ENCODE results near the gene SPAG17.

The SPAG17 gene

DNA sequence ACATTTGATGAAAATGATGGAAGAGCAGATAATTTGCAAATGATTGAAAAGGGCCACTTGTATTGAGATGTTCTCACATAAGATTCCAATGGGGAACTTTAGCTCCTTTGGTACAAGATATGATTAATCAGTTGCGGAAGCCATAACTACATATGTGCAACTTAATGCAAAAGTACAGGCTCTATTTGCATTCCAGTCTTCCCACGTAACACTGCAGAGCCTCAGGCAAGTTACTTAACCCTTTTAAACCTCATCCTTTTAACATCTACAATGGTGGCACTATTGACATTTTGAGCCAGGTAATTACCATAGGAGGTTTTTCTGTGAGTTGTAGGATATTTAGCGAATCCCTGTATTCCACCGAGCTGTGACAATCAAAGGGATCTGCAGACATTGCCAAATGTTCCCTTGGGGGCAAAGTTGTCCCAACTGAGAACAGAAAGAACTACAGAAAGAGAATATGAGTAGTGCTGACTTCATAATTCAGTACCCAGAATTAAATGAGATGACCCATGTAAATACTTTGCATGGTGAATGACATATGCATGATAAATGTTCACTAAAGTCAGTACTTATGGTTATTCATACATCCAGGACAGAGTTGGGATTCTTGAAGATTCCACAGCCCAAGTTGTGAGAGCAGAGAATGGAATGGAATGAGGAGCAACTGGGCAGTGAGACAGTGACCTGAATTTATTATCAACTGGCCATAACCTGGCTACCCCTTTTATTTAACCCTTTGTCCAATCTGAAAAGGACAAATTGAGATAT is 62.6 kb downstream of the SPAG17 start:
- DNase-seq (ENCODE audit: low read depth in 2 of 2, low spot score in 1 of 2), result no peak

DNA sequence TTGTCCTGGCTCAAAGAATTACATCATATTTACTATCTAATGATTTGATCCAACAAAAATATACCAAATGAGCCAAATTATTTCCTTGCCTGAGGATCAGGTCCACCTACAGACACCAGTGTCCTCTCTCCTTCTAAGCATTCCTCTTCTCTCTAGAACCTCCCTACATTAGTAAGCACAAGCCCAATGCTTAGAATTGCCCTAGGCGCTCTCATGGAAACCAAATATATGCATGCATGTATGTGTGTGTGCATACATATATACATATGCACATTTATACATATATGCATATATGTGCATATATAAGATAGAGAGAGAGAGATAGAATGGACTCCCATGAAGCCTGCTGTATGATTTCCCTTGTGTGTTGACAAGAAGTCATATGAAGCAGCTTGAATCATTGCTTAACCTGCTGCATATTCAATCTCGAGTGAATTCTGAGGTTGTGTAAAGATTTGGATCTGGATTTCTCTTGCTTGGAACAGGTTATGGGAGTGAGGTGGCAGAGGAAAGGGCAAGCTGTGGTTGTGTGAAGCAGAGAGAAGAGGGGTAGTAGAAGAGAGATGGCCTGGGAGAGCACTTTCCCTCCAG is 66.1 kb downstream of the SPAG17 start:
- DNase-seq (ENCODE audit: low read depth in 2 of 2, low spot score in 1 of 2), result no peak

DNA sequence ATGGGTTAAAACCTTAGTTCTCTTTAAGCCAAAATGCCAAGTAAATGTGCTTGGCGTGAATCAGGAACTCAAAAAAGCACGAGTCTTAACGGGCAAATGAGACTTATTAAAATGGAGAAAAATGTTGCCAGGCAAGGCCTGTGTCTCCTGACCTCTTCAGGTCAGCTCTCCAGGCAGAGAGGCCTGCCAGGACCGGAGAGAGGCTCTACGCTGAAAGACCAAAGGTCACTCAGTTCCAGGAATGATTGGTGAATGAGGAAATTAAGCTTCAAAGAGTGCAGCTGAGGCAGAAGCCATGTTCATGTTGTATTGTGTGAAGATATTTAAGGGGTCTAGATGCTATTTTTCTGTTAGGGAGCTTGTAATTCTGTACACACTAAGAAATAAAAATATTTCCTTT is 66.6 kb downstream of the SPAG17 start:
- no peak for DNase-seq (ENCODE audit: low read depth in 2 of 2, low spot score in 1 of 2)

DNA sequence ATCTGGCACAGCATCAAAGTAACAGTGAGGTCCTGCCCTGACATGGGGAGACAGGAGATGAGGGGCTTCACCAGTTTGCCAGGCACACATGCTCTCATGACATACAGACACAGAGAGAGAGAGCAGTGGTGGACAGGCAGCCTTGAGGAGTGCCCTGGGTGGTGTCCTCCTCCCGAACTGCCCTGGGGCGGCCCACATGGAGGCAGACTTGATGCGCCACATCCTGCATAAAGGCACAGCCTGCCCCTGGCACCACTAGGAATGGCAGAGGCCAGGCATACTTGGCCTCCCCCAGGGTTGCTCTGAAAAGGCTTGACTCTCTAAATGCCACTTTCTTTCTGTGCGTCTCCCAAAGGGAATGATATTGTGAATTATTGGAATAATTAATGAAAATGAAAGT is 67.5 kb downstream of the SPAG17 start:
- no peak for DNase-seq (ENCODE audit: low read depth in 2 of 2, low spot score in 1 of 2)

DNA sequence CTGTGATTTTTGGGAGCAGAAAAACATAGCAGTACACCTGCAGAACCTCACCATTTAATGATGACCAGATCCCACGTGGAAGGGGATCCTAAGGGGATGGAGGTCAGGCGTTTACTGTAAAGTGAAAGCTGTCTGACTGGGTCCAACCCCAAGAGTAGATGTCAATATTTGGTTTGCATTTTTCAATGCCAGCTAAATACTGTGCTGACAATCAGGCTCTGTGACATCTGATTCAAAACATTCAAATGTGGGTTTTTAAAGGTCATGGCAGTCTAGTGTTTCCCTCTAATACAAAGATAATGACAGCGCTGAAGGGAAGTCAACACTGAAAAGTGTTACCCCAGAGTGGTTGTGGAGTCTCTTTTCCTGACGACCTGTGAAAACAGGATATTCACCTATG is 68.1 kb downstream of the SPAG17 start:
- DNase-seq (ENCODE audit: low read depth in 2 of 2, low spot score in 1 of 2), result no peak

DNA sequence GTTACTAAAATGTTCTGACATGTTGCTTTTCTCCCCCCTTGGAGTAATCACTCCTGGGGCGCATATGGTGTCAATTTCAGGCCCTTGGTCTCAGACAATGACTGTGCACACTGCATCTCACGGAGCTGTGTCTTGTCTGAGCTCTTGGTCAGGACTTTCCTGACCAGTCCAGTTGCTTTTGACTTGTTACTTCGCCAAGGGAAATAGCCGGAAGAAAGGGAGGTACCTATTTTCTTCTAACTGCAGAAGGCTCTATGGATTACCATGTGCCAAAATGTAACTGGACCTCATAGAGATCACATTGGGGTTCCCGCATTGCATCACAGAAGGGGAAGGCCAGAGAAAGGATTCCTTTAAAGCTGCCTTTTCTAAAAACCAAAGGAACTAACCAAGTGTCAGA is 68.6 kb downstream of the SPAG17 start:
- no peak for DNase-seq (ENCODE audit: low read depth in 2 of 2, low spot score in 1 of 2)

DNA sequence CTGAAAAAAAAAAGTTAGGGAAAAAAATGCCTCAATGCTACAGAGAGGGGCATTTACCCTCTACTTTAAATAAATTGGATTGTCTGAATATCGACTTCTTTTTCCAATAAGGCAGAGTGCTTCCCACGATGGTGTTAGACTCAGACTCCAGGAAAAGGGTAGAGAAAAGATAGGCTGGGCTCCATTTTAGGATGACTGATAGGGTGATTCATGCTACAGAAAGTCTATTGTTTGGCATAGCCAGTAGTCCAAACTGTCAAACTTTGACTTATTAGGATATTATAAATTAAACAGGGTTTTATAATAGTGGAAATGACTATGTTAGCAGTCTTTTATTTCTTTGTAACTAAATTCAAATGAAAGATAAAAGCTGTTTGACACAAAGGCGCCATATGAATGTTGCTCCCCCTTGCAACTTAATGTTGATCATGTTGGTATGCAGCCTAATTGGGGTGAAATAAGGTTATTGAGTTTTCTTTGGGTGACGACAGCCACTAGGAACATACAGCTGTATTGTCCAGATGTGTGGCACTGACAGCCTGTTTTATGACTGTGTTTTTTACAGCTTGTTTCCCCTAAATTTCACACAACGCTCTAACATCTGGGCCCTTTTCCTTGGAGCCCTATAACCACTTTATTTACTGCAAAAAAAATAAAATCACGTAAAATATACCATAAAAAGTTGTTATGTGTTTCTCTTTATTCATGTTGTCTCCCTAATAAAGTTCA is 69.3 kb downstream of the SPAG17 start:
- DNase-seq (ENCODE audit: low read depth in 2 of 2, low spot score in 1 of 2), result no peak

DNA sequence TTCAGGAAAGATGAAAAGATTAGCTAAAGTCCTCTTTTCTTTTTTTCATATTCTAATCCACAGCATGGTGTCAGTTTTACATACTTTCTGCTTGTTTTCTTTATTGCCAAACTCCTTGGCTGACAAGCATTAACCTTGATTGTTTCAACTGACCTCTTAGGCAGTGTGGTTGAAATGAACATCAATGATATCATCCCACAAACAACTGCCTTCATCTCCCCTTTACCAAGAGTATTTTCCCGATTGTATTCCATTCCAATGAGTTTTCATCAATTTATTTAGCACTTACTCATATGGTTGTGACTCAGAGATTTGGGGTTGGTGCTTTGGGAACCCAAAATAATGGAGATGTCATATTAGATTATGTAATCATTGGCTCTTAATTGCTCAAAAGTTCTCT is 71.8 kb downstream of the SPAG17 start:
- no peak for DNase-seq (ENCODE audit: low read depth in 2 of 2, low spot score in 1 of 2)

DNA sequence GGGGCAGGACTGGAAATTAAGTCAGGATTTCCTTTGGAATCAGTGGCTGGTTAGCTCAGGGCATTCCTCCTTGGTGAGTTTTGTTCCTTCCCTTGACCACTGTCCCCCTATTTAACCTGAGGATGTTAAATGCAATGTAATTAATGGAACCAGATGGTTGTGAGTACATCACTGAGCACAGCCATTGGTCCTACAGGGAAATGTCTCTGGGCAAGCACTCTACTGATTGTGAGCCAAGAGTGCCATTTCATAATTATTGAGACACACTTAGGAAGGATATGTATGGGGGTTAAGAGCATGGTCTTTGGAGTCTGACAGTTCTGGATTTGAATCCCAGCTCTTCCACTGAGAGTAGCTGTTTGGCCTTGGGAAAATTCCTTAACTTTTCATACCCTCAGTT is 74.4 kb downstream of the SPAG17 start:
- DNase-seq (ENCODE audit: low read depth in 2 of 2, low spot score in 1 of 2), result no peak

DNA sequence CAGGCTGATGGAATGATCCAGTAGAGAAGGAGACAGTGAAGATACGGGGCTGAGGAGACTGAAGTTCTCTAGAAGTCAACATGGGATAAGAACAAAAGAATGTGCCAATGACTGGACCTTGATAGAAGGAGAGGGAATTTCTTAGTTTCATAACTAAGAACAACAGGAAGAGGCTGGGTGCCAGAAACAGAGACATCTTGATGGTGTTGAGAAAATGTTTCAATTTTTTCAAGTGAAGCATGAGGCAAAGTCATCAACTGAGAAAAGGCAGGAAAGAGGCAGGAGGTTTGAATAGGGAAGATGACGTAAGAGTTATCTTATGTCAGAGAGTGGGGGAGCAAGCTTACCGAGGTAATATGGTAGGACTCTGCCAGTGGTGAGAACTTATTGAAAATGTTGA is 80.1 kb downstream of the SPAG17 start:
- no peak for DNase-seq (ENCODE audit: low read depth in 2 of 2, low spot score in 1 of 2)

DNA sequence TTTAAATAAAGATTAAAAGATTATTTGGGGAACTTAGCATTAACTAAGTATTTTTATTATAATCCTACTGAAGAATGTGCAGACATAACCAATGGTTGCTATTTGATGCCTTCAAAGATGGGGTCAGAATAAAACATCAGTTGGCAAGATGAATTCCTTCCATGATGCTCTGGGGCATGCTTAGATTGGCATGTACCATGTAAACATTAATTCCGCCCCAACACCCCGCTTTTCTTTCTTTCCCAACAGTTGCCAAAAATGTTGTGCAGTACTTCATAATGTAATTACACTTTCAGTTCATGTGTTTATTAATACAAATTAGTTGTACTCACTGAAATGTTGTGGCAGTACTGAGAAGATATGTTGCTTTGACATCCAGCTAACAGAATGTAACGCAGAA is 82.6 kb downstream of the SPAG17 start:
- no peak for DNase-seq (ENCODE audit: low read depth in 2 of 2, low spot score in 1 of 2)

DNA sequence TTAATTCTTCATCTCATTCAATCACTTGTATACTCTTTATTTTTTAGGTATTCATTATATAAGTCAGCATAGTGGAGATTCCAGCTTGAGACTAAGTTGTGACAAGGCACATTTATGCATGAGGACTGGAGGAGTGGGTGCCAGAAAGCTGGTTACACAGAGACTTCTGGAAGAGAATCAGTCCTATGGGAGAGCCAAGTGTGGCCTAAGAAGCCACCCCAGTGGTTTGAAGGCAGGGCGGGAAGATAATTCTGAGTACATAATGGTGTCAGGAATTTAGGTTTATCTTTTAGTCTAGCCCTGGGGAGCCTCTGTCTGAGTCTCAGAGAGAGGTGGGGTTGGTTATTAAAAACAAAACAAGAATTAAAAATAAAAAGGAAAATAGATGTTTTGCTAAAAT is 83.0 kb downstream of the SPAG17 start:
- DNase-seq (ENCODE audit: low read depth in 2 of 2, low spot score in 1 of 2), result no peak

DNA sequence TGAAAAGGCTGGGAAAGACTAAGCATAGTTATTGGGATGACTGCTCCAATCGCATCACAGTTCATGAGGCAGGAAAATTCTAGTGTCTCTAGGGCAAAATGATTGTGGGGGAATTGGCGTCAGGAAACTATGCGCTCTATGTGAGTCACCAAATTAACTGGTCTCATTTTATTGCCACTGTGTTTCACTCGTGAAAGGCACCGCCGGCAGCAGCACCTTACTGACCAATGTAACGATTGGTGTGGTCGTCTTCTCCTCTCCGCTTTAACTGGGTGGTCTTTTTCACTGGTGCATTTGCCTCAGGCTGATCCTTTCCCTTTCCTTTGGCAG is 83.5 kb downstream of the SPAG17 start:
- no peak for DNase-seq (ENCODE audit: low read depth in 2 of 2, low spot score in 1 of 2)

DNA sequence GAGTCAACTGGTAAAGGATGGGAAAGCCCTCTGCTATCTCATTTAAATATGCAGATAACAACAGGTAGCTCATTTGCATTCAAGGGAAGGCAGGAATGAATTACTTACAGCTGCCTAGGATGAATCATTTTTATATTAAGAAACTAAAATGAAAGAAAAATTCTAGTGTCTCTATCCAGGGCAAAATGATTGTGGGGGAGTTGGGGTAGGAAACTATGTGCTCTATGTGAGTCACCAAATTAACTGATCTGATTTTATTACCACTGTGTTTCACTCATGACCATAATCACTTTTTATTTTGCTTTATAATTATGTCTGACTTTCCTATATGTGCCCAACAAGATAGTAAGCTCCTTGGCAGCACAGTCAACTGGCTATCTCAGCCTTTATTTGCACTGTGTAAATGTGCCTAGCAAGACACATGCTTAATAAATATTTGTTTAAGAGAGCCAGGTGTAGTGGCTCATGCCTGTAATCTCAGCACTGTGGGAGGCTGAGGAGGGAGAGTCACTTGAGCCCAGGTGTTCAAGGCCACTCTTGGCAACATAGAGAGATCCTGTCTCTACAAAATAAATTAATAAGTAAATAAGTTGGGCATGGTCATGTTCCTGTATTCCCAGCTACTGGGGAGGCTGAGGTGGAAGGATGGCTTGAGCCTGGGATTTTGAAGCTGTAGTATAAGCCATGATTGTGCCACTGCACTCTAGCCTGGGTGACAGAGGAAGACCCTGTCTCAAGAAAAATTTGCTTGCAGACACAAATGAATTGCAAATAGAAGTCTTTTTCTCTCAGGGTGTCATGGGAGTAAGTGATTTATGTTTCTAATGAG is 84.1 kb downstream of the SPAG17 start:
- DNase-seq (ENCODE audit: low read depth in 2 of 2, low spot score in 1 of 2), result no peak

DNA sequence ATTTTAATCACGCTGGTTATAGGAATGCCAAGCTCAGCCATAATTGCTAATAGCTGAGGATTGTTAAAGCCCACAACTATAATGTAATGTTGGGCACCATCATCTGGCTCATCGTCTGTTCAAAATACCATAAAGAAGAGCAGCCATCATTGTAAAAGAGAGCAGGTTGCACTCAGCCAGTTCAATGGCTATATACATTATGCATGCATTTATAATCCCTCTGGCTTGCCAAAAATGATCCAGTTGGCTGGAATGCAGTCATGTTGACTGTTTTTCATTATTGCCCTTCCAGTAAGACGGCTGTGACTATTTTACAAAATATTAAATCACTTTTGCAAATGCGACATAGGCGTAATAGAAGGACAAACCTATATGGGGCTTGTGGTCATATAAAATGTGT is 85.3 kb downstream of the SPAG17 start:
- no peak for DNase-seq (ENCODE audit: low read depth in 2 of 2, low spot score in 1 of 2)

DNA sequence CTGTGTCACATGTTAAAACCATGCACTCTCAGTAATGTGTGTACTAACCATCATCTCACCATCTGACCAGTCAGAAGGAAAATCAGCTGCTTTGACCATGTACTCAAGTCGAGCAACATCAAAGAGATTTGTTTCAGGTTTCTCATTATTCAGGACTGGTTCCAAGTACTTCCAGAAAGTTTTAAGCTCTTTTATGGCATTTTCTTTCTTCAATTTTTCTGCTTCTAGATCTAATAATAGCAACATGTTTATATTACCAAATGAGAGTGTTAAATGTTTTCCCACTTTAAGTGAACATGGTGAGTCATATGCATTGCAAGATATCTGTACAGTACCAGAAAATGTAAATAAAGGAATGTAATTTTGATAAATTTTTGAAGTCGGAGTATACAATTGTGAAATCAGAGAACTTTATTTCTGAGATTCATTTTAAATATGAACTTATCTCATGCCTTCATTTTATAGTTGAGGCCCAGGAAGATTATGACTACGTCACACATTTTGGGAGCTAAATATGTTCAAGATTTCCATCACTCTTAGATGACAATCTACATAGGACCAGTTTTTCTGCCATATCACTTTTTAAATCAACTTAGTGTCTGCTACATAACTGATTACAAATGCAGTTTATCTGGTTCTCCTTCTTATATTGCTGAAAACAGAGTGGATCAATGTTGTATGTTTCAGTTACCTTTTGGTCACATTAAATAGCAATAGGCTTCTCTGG is 87.2 kb downstream of the SPAG17 start:
- no peak for DNase-seq (ENCODE audit: low read depth in 2 of 2, low spot score in 1 of 2)

DNA sequence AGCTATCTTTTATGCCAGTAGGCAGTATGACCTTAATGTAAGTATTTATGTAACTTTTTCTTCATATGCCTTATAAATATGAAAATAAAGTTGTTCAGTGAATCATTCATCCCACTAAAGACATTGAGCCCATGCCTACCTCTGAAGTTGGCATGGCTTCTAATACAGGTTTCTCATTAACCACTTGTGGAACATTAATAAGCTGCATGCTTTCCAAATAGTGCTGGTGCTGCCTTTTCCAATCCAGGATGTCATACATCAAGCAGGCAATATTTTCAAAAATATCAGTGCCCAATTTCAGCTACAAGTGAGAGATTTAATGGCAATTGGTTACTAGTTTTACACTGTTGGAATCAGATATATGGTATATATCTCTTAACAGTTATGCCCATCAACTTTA is 92.0 kb downstream of the SPAG17 start:
- no peak for DNase-seq (ENCODE audit: low read depth in 2 of 2, low spot score in 1 of 2)

DNA sequence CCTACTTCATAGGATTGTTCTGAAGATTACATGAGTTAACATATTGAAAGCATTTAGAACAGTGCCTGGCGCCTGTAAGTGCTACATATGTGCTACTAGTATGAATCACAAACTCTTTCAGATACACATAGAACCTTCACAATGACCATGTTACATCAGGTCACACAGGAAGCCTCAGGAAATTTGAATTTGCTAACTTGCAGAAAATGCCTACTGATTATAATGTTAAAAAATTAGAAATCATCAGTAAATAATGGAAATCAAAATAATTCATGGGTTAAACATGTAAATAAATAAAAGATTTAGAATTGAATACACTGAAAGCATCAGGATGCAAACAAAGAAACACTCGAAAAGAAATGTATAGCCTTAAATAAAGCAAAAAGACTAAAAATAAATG is 94.9 kb downstream of the SPAG17 start:
- no peak for DNase-seq (ENCODE audit: low read depth in 2 of 2, low spot score in 1 of 2)

DNA sequence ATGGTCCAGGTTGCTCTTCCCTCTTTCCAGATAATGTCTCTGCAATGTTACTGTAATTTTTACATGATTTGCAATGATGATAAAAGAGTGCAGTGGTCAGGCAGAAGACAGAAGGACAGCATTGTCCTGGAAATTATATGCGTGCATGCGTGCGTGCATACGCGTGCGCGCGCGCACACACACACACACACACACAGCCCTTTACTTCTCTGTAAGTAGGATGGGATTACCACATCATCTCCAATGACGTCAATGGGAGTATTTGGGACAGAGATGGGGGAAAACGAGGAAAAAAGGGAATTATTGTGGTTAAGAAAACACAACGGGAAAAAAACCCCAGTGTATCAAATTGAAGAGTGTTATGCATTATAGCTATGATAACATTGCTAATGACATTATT is 99.7 kb downstream of the SPAG17 start:
- no peak for DNase-seq (ENCODE audit: low read depth in 2 of 2, low spot score in 1 of 2)

DNA sequence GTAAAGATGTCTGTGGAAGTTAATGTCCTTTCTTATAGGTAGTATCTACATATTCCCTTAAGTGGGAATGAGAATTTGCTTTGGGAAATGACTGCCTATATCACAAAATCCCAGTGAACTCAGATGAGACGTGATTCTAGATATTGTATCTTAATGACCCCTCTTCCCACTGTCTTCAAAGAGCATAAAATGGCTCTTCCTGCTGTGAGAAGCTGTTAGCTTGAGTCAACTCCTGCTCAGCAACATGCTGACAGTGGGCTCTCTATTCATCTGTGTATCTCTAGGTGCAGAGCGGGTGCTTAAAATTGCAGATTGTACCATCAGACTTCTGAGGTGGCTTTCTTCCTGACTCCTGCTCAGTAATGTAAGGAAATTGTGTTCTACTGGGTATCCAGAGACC is 100.6 kb downstream of the SPAG17 start:
- DNase-seq (ENCODE audit: low read depth in 2 of 2, low spot score in 1 of 2), result no peak

DNA sequence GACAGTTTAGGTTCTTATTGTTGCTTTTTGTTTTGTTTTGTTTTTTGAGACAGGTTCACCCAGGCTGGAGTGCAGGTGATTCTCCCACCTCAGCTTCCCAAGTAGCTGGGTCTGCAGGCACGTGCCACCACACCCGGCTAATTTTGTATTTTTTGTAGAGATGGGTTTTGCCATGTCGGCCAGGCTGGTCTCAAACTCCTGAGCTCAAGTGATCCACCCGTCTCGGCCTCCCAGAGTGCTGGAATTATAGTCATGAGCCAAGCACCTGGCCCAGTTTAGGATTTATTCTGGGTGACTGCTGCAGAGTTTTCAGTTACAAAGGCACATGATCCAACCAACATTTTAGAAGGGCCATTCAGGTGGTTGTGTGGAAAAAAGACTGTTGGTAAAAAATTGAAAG is 102.0 kb downstream of the SPAG17 start:
- DNase-seq (ENCODE audit: low read depth in 2 of 2, low spot score in 1 of 2), result no peak
